RWPE1 (cell line): Measurements from ENCODE around the gene FAM210B.
"Not testable (repeated sequence)": the region's sequence is repeated elsewhere in the genome, so short reads cannot be mapped to it uniquely, and the experiment has no call there.

Experiments
- CTCF ChIA-PET: fragments of 350-600 bp; sonication (Branson Sonifier 250); formaldehyde crosslinking; extraction: SDS; loops from one replicate; lab custom pipeline; 2021; lab: Yijun Ruan, JAX
- POLR2A ChIA-PET: fragments of 400-600 bp; formaldehyde crosslinking; extraction: SDS; loops from one replicate; lab custom pipeline; 2020; ENCODE audit warnings: antibody characterized with exemption; ENCODE audit not compliant: low non-redundant PET; lab: Yijun Ruan, JAX
- DNase-seq: peaks from one replicate; pipeline ENCODE4 v3.0.0; 2012; ENCODE audit warnings: low spot score
- H3K27ac ChIP-seq: fragments of 450-650 bp; 2 replicates; pipeline ENCODE4 v1.5.1; 2017
- CTCF ChIP-seq: fragments of 450-650 bp; conservative IDR thresholded peaks from 2 replicates; pipeline ENCODE4 v1.5.1; 2017; ENCODE audit warnings: low read depth, mild to moderate bottlenecking

The FAM210B gene

GRCh38 chr20:56406910-56407309 is 48.1 kb downstream of the FAM210B start:
- ChIA-PET CTCF (interaction anchor here (0.9 kb wide), 1 partner anchor 16 kb away, joined by 5 read pairs; no protein-coding TSS in a partner anchor), POLR2A (no interaction called here)

DNA sequence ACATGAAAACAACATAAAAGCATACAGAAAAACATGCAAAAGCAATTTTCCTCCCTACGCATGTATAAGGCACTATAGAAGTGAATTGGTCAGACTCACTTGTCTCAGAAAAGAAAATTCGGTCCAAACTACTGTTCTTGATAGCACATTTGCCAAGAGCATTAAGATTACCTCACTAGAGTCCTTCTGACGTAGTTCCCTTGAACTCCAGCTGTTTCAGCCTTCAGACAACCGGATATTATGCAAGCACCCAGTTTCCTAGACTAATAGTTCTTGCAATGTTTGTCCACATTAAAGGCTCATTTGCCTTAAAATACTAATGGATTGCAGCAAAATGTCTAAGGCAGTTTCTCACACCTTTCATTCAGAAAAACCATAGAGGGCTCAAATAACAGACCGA is 50.7 kb downstream of the FAM210B start:
- TF ChIP-seq CTCF: no peak
- ChIA-PET POLR2A (no interaction called here), CTCF (interaction anchor here (1.0 kb wide), 1 partner anchor 14 kb away, joined by 4 read pairs; no protein-coding TSS in a partner anchor)
- no peak for DNase-seq
- H3K27ac ChIP-seq: no peak overlapping the region

More at GRCh38 chr20:56406910-56407309, 48.1 kb downstream of the FAM210B start:
- no peak overlapping the region for H3K27ac ChIP-seq
- no peak for TF ChIP-seq CTCF
- DNase-seq: no peak

- ChIA-PET CTCF (interaction anchor here (1.0 kb wide), 1 partner anchor 15 kb away, joined by 4 read pairs; no protein-coding TSS in a partner anchor), POLR2A (no interaction called here)
- H3K27ac ChIP-seq: no peak overlapping the region
- TF ChIP-seq CTCF: no peak
- DNase-seq: no peak
These were observed 51.2 kb downstream of the FAM210B start for GRCh38 chr20:56409956-56410355.

- POLR2A ChIA-PET, H3K27ac ChIP-seq, DNase-seq: not testable (repeated sequence)
- CTCF ChIA-PET: interaction anchor here (0.6 to 1.0 kb wide), 2 partner anchors 9 to 97 kb away, joined by 3 read pairs; no protein-coding TSS in a partner anchor
These were observed 52.5 kb downstream of the FAM210B start for GRCh38 chr20:56411287-56411686.

DNA sequence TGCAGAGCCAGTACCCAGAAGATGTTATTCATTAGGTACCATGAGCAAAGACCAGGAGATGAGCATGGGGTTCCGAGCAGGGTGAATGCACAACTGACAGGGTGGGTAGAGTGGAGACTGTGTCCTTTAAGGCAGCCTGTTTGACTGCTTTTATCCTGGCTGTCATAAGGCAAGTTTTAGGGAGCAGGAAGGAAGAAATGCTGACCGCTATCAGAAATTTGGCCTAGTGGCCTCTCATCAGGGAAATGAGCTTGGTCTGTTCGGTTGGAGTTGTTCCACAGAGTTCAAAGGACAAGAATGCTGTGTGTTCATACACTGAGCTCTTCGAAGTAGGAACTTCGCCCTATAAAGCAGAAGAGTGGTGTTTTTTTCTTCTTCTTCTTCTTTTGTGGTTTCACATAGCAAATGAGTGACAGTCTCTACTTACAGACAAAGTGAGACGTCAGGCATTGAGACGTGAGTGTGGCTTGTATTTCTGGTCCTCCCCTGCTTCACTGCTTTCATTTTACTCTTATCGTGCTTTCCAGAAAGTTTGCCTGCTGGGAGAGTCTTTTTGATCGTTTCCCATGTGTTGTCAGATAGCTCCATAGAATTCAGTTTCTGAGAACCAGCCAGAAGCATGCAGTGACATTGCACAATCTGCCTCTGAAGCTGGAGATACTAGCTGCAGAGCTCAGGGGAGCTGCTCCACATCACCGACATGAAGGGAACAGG is 53.1 kb downstream of the FAM210B start, which contains the start of gene CASS4:
TSS of gene CASS4 (plus strand) at position 502 of the 714 bp plus-strand sequence. CDS start at position 701, 199 bp downstream.
- POLR2A ChIA-PET: no interaction called here
- no peak within 1 kb of the TSS for H3K27ac ChIP-seq
- CTCF ChIA-PET: interaction anchor here (0.6 to 1.0 kb wide), 3 partner anchors 8 to 139 kb away, joined by 3 read pairs; no protein-coding TSS in a partner anchor
- TF ChIP-seq CTCF: no peak
- no peak for DNase-seq

DNA sequence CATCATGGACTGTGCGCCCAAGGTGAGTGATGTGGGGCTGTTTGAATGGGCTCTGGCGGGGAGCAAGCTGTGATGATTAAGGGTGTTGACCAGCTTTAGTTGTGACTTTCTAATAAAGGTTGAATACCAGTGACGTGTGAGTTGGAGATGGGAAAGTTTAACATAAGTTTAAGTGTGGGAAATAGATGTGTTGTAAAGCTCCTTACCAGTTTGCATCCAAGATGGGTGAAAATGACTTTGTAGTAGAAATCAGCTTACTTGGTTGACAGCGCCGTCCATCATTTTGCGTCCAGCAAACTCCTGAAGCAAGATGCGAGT is 53.7 kb downstream of the FAM210B start:
- DNase-seq: no peak
- CTCF ChIA-PET: interaction anchor here (0.7 kb wide), 1 partner anchor 138 kb away, joined by 3 read pairs; no protein-coding TSS in a partner anchor
- no peak overlapping the region for H3K27ac ChIP-seq
- TF ChIP-seq CTCF: no peak
- POLR2A ChIA-PET: no interaction called here

- CTCF ChIA-PET: interaction anchor here (0.9 to 1.6 kb wide), 2 partner anchors 11 to 12 kb away, joined by 3 to 4 read pairs; no protein-coding TSS in a partner anchor
These were observed 54.2 kb downstream of the FAM210B start for GRCh38 chr20:56412949-56413348.

More at GRCh38 chr20:56412949-56413348, 54.2 kb downstream of the FAM210B start:
- POLR2A ChIA-PET: no interaction called here
- no peak overlapping the region for H3K27ac ChIP-seq
- DNase-seq: no peak
- no peak for TF ChIP-seq CTCF
